LNCAP (cell line): ENCODE data around the gene CCDC61.

Source experiments
- TF ChIP-seq, protein P1 (sequence below): fragments of 450-650 bp; IDR thresholded peaks from 2 replicates; pipeline ENCODE4 v1.5.1; 2017; ENCODE audit warnings: mild to moderate bottlenecking

The CCDC61 gene

DNA sequence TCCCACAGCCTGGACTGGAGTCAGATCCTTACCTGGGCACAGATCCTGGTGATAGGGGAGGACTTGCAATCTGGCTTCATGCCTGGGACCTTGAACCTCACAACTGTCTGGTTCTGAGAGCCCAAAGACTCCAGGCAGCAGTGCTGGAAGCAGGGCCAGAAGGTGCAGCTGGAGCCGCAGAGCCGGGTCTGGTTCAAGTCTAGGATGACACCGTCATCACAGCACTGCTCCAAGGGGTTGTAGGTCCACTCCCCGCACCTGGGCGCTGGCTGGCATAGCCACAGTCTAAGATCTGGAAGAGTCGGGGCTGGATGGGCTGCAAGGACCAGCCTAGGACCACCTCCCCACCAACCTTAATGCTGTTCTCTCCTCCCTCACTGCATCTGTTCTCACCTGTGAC is 44.9 kb downstream of the CCDC61 start:
- TF ChIP-seq, protein P1, sequence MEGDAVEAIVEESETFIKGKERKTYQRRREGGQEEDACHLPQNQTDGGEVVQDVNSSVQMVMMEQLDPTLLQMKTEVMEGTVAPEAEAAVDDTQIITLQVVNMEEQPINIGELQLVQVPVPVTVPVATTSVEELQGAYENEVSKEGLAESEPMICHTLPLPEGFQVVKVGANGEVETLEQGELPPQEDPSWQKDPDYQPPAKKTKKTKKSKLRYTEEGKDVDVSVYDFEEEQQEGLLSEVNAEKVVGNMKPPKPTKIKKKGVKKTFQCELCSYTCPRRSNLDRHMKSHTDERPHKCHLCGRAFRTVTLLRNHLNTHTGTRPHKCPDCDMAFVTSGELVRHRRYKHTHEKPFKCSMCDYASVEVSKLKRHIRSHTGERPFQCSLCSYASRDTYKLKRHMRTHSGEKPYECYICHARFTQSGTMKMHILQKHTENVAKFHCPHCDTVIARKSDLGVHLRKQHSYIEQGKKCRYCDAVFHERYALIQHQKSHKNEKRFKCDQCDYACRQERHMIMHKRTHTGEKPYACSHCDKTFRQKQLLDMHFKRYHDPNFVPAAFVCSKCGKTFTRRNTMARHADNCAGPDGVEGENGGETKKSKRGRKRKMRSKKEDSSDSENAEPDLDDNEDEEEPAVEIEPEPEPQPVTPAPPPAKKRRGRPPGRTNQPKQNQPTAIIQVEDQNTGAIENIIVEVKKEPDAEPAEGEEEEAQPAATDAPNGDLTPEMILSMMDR = no peak

DNA sequence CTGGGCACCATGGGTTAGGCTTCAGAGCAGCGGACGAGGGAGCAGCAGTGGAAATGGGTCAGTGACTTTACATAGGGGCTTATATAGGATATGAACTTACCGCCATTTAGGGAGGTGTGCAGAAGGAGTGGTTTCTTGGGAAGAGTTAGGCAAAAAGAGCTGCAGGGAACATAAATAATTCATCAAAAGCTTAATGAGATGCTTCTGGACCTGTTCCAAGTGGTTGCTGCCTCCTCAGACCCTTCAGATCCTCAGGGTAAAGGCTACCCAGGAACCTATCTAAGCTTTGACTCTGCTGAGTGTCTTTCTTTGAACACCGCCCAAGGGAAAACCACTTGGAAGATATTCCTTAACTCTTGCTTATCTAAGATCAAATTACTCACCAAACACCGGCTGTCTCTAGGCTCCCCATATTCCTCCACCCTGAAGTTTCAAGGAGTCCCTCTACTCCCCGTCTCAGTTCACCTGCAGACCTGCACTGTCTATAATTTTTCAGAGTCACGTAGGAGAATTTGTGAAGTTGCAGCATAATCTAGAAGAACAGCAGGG is 45.8 kb downstream of the CCDC61 start, which contains the start of gene IGFL4:
Gene IGFL4 (minus strand): TSS at position 51 of the 549 bp plus-strand sequence. CDS start 40 bp downstream, at position 11.
- TF ChIP-seq, protein P1 = no peak

DNA sequence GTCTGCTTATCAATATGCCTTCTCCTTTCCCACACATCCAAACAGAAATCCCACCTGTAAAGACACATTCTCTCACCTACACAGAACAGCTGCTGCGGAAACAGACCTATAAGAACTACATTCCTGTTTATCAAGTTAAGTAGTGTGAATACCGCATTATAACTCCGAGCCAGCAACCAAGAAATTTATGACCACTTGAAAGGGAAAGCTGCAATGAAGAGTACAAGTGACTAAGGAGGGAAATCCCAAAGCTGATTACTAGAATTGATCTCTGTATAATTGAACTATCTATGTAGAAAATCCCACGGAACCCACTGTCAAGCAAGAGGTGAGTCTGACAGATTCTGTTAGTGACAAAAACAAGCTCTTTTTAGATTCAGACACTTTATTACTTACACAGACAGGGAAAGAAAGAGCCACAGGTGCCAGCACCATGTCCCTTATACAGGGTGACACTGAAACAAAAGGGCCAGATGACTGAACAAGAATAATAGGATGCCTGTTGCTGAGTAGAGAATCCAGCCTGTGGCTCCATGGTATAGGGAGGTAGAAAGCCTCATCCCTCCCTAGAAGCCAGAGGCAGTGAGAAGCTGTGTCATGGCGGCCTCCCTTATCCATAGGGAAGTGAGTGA is 47.1 kb downstream of the CCDC61 start:
- TF ChIP-seq, protein P1 = no peak

DNA sequence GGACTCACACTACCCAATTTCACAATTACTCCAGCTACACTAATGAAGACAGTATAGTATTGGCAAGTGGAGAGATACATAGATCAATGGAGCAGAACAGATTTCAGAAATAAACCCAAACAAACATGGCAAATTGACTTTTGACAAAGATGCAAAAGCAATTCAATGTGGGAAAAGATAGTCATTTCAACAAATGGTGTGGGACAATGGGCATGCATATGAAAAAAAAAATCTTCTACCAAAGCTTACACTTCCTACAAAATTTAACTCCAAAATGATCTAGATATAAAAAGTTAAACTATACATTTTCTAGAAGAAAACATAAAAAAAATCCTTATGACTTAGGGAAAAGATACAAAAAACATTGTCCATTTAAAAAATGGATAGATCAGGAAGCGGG is 48.3 kb downstream of the CCDC61 start:
- TF ChIP-seq, protein P1 = no peak

DNA sequence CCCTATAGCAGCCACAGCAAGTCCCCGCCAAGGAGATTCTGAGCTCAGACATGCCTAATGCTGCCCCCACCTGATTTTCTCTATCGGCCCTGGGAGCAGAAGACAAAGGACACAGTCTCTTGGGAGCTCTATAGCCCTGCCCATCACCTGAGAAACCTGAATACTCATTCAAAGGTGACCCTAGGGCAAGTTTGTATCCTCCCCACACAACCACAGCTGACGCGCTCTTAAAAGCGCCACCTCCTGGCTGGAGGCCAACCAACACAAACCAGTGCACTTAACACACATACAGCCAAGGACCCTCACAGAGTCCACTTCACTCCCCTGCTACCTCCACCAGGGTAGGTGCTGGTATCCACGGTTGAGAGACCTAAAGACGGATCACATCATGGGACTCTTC is 54.3 kb downstream of the CCDC61 start:
- TF ChIP-seq, protein P1 = no peak

DNA sequence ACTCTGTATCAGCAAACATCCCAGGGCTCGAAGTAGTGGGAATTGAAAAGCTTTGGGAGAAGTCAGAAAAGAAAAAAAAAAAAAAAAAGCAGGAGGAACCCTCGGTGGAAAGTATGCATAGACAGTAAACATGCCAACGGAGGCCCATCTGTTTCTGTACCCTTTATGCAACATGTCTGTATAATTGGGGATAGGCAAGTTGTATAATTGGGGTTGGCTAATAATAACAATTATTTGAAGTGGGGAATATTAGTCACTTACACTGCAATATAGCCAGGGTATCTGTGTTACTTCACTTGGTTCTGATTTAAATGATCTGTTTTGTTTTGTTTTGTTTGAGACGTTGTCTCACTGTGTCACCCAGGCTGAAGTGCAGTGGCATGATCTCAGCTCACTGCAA is 57.6 kb downstream of the CCDC61 start:
- TF ChIP-seq, protein P1 = no peak

DNA sequence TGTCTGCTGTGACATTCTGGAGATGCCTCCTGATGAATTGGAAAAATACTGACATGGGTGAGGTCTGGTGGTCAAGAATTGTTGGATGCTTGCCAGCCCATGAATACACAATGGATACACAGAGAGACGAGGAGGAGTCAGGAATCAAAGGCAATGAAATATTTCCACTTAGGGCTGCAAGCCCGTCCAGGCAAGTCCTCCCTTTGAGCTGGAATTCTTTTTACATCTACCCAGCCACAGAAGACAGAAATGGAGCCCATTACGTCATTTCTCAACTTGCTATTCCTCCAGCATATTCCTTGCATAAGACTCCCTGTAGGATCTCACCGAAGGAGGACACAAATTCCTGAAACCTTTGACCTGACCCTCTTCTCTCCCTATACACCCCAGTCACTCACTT is 61.3 kb downstream of the CCDC61 start:
- TF ChIP-seq, protein P1 = no peak
